Measurements from ENCODE around the gene SLC25A13.

The SLC25A13 gene

GRCh38 chr7:96074871-96075270 is 247.0 kb downstream of the SLC25A13 start:
- no peak overlapping the region for H3K4me3 Mint-ChIP-seq

More at GRCh38 chr7:96074871-96075270, 247.0 kb downstream of the SLC25A13 start:
- Mint-ChIP-seq H3K27ac (no peak overlapping the region), H3K9me3 (no peaks in the 10 kb centered on the region), H3K36me3 (ENCODE audit: low read depth) (no peaks in the 10 kb centered on the region), H3K4me1 (ENCODE audit: low read depth) (peaks cover 5% of the 10 kb centered on the region), H3K27me3 (ENCODE audit: low read depth) (peaks cover 44% of the 10 kb centered on the region)
- DNase-seq (ENCODE audit: low spot score), result no peak
